ENCODE results near the gene DNAH8.

DNAH8 gene

DNA sequence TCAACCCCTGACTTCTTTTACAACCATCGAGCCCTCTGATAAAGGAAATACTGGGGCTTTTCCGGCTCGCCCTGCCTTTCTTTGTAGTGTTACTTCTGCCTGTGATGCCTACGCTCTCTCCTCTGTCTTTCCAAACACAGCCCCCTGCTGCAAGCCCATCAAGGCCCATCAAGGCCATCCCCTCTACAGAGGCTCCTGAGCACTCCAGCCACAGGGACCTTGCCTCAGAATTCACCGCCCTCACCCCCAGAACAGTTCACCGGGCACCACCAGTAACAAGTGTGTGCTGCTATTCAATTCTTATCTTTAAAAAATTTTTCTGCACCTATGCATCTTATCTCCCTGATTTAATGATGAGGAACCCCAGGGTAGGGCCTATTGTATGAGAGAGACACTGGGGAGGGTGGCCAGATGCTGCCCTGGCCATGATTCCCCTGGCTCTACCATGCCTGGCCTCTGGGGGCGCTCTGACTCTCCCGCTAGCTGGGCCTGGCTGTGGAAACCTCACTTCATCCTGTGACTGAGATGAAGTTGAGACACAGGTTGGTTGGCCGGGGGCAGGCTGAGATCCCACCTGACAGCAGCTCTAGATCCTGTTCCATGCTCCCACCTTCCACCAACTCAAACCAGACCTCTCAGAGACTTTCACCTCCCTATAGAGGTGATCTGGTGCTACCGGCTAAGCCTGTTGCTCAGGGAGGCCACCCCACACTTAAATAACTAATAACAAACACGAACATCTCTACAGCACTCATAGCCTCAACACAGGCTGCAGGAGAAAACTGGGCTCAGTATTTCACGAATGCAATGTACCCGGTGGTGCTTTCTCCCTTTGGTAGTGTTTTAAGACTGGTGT, 314.3 kb downstream of the DNAH8 start:
- Mint-ChIP-seq H3K9me3 (no peaks in the 10 kb centered on the region), H3K4me3 (no peak overlapping the region), H3K27ac (peak overlapping the region; percentile 23), H3K36me3 (no peaks in the 10 kb centered on the region), H3K4me1 (no peaks in the 10 kb centered on the region), H3K27me3 (peaks cover 10% of the 10 kb centered on the region)

DNA sequence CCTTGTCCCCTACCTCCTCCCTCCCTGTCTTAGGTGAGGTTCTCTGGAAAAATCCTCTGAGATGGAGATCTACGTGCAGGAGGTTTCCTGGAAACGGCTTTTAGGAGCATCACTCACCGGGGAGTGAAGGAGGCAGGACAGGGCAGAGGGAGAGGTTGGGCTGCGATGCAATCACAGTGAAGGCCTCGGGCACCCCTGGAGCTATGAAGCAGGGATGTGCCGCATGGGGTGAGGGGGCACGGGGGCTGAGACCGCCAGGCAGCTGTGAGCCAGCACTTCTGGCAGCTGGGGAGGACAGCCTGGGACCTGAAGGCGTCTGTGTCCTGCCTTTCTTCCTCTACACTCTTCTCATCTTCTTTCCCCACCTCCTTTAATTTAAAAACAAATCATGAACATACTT, 320.6 kb downstream of the DNAH8 start:
- no peaks in the 10 kb centered on the region for H3K9me3 Mint-ChIP-seq
- H3K4me1 Mint-ChIP-seq: no peaks in the 10 kb centered on the region
- no peak overlapping the region for H3K27ac Mint-ChIP-seq
- no peak overlapping the region for H3K4me3 Mint-ChIP-seq
- no peaks in the 10 kb centered on the region for H3K36me3 Mint-ChIP-seq
- peaks cover 7% of the 10 kb centered on the region for H3K27me3 Mint-ChIP-seq

DNA sequence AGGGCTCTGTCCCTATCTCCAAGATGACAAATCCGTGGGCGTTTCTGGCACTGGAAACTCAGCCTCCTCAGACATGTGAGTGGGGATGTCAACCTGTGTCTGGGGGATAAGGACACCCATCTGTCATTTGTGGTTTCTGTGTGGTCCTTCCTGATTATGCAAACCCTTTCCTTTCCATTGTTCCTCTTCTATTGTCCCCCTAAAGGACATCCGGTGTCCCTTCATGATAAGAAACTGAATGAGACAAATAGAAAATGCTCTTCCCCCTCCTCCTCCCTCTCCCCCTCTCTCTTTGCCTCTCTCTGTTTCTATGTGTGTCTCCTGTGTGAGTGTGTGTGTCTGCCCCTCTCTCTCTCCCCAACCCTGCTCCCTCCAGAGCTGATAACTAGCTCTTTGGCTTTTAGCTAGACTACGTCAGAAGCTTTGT, 322.0 kb downstream of the DNAH8 start:
- Mint-ChIP-seq H3K4me1 (no peaks in the 10 kb centered on the region), H3K4me3 (no peak overlapping the region), H3K27me3 (peaks cover 7% of the 10 kb centered on the region), H3K36me3 (no peaks in the 10 kb centered on the region), H3K27ac (no peak overlapping the region), H3K9me3 (no peaks in the 10 kb centered on the region)

DNA sequence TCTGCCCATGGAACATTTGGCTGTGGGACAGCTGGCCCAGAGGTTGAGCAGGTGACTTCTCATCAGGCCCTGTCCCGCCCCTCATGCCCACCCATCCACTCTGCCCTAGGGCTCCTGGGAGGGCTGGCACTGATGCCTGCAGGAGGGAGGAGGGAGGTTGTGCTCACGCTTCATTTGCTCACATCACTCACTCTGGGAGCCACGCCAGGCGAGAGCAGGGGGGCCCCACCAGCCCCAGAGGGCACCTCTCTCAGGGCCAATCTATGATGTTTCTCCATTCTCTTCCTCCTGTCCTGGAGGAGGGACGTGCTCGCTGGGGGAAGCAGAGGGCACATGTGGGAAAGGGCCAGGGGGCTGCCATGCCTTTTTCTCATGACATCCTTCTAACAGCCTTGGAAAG, 322.6 kb downstream of the DNAH8 start:
- peaks cover 7% of the 10 kb centered on the region for H3K27me3 Mint-ChIP-seq
- no peak overlapping the region for H3K27ac Mint-ChIP-seq
- no peaks in the 10 kb centered on the region for H3K36me3 Mint-ChIP-seq
- H3K9me3 Mint-ChIP-seq: no peaks in the 10 kb centered on the region
- no peaks in the 10 kb centered on the region for H3K4me1 Mint-ChIP-seq
- H3K4me3 Mint-ChIP-seq: no peak overlapping the region

DNA sequence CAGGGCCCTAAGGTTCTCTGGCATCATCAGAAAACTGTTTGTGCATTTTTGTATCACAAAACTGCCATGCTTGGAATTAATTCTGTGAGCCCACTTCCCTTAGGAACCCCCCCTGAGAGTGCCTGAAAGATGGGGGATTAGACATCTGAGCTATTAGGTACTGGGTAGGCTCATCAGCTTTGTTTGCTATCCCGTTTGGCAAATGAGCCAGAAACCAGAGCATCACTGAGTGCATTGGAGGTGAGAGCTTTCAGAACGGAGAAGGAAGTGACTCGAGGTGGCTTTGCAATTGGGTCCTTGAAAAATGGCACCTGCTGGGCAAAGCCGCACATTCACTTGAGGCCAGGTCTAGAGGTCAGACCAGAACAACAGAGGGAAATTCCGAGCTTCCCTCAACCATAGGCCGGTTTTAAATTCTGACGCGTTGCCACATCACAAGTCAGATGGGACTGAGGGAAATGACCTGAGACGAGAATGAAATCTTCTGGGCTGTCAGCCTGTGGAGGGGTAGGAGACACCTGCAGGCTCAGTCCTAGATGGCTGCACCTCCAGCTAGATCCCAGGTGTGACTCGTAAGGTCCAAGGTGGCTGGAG, 325.1 kb downstream of the DNAH8 start:
- Mint-ChIP-seq H3K27ac (no peak overlapping the region), H3K27me3 (peaks cover 3% of the 10 kb centered on the region), H3K36me3 (no peaks in the 10 kb centered on the region), H3K9me3 (no peaks in the 10 kb centered on the region), H3K4me3 (no peak overlapping the region), H3K4me1 (no peaks in the 10 kb centered on the region)

DNA sequence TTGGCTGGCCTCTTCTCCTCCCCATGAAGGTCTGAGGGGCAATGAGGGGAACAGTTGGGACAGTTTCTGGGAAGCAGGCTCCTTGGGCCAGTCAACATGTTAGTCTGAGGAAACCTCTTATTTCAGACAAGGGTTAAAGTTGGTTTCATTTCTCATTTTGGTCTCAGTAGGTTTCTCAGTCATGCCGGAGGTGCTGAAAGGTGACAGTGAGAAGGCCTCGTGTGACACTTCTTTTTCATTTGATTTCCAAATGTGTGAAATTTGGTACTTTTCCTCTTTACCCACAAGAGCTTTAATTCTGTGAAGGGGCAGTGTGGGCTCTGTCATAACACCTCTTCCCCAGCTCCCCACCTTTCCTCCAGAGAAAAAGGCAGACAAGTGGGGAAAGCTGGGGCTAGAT, 326.0 kb downstream of the DNAH8 start:
- Mint-ChIP-seq H3K4me3 (no peak overlapping the region), H3K36me3 (no peaks in the 10 kb centered on the region), H3K27me3 (peaks cover 3% of the 10 kb centered on the region), H3K9me3 (no peaks in the 10 kb centered on the region), H3K4me1 (no peaks in the 10 kb centered on the region), H3K27ac (no peak overlapping the region)

DNA sequence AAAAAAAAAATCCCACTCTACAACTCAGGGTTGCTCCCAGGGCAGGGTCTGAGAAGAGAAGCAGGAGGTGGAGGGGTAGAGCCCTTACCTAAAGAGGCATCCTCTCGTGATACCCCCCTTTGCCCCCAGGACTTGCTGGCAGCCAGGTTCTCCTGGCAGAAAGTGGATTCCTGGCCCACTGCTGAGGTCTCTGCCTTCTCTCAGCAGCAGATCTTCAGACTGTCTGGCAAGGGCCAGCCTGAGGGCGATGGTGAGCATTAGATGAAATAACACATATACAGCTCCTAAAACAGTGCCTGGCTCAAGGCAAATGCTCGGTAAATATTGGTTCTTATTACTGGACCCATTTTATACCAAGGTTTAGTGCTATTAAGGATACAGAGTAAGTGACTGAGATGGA, 328.7 kb downstream of the DNAH8 start:
- H3K36me3 Mint-ChIP-seq: no peaks in the 10 kb centered on the region
- no peak overlapping the region for H3K4me3 Mint-ChIP-seq
- no peaks in the 10 kb centered on the region for H3K9me3 Mint-ChIP-seq
- no peak overlapping the region for H3K27ac Mint-ChIP-seq
- H3K4me1 Mint-ChIP-seq: peaks cover 4% of the 10 kb centered on the region
- peaks cover 11% of the 10 kb centered on the region for H3K27me3 Mint-ChIP-seq

DNA sequence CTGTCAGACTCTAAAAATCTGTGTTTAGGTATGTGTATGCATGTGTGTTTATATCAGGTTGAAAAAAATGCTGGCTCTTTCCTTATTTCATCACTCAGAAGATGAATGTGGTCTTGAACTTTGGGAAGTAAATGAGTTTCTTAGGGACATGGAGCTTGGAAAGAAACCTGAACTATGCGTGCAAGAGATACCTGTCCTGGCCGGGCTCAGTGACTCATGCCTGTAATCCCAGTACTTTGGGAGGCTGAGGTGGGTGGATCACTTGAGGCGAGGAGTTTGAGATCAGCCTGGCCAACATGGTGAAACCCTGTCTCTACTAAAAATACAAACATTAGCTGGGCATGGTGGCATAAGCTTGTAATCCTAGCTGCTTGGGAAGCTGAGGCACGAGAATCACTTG, 329.1 kb downstream of the DNAH8 start:
- Mint-ChIP-seq H3K36me3 (no peaks in the 10 kb centered on the region), H3K9me3 (no peaks in the 10 kb centered on the region), H3K27ac (no peak overlapping the region), H3K4me3 (no peak overlapping the region), H3K27me3 (peaks cover 12% of the 10 kb centered on the region), H3K4me1 (peaks cover 6% of the 10 kb centered on the region)

DNA sequence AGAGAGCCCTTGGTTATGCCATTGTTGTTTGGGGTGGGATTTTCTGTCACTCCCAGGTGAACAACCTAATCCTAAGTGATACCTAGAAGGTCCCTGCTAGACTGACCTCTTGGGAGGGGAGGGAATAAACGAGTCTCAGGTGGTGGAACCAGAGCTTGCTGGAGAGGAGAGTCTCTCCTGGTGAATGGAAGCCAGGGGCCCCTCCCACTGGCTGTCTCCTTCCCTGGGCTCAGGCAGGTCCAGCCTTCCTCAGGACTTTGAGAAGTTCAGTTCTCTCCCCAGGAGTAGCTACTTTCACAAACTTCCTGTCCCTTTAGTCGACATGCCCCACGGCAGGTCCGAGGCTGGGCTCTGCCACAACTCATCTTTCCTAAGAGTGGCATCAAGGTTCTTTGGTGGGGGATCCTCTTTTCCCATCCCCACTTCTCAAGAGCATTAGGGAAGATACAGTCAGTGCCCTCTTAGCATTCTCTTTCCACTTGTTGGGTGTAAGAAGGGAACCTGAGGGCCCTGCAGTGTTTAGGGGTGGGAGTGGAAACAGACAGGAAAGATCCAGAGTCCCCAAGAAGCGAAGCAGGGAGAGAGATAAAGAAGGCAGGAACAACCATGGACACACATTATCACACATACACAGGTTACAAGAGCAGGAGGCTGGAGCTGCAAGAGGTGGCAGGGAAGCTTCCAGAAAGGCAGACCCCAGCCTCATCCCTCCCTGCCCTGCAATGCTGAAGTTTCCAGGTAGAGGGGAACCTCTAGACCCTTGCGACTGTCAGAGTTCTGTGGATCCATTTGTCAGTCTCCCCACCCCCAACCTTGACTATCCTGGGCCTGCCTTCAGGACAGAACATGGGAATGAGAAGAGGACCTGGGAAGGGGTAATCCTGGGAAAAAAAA, 332.6 kb downstream of the DNAH8 start:
- Mint-ChIP-seq H3K4me3 (peak overlapping the region; percentile 43), H3K27me3 (peaks cover 21% of the 10 kb centered on the region)

DNA sequence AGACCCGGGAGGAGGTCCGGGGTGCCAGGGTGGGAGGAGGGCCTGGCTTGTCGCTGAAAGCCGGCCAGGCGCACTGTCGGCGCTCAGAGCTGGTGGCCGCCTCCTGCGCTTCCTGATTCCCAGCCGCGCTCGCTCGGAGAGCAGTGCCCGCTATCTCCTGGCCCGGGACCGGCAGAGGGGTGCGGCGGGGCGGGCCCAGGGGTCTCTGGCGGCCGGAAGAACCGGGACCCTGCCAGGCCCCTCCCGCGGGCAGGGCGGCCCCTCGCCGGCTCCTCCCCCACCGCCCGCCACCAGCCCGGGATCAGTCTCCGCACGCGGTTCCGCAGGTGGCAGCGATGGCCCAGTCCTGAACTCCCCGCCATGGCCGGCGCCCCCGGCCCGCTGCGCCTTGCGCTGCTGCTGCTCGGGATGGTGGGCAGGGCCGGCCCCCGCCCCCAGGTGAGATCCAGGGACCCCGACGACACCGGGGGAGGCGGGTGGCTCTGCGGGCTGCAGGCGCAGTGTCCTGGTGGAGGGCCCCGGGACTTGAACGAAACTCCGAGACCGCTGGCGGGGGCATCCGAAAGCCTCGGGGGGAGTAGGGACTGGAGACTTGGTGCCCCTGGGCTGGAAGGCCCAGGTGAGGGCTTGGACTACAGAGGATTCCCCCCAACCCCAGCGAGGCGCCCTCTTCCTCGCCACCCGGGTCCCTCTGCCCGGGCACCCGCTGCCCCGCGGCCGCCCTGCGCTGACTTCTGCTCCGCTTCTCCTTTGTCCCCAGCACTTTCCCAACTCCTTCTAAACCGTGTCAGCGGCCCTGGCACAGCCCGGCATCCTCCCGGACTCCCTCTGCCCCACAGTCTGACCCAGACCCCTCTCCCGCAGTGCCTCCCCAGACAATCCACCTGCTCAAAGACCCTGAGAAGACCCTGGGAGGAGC, 333.6 kb downstream of the DNAH8 start, which contains the start of gene GLP1R:
Gene GLP1R (plus strand): TSS at position 301 of the 919 bp plus-strand sequence. CDS start 60 bp downstream, at position 361.
- Mint-ChIP-seq H3K4me3 (peak within 1 kb of the TSS; percentile 73), H3K27ac (no peak within 1 kb of the TSS), H3K4me1 (peaks cover 35% of the 10 kb centered on the region), H3K9me3 (no peaks in the 10 kb centered on the region), H3K27me3 (peaks cover 21% of the 10 kb centered on the region), H3K36me3 (no peaks in the 10 kb centered on the region)

More for the DNA sequence above, 332.6 kb downstream of the DNAH8 start:
- no peaks in the 10 kb centered on the region for H3K9me3 Mint-ChIP-seq
- no peaks in the 10 kb centered on the region for H3K36me3 Mint-ChIP-seq
- H3K27ac Mint-ChIP-seq: no peak overlapping the region
- peaks cover 32% of the 10 kb centered on the region for H3K4me1 Mint-ChIP-seq

DNA sequence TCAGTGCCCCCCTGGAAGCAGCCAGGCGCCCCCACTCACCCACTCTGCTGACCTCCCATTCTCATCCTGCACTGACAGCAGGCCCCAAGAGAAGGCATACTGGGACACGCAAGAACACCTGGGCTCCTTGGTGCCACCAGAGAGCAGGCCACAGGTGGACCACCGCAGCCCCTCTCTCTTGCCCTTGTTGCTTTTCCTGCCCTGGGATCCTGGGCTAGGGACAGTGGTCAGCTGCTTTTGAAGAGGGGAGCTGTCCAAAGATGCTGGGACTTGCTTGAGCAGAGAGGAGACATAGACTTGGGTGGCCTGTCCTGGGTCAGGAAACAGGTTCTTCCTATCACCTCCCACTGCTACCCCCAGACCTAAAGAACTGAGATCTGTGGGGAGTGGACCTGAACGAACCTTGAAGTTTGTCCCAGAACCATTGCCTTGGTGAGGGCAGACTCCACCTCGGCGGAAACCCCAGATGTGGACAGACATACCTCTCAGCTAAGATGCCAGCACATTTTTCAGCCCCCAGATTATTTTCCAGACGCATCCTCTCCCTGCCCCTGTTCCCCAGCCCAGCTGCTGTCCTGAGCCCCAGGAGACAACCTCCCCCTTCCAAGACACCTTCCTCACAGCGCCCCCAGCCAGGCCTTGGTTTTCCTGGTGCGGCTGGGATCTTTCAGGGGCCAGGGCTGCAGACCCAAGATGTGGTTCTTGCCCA, 334.6 kb downstream of the DNAH8 start:
- H3K9me3 Mint-ChIP-seq: no peaks in the 10 kb centered on the region
- H3K4me3 Mint-ChIP-seq: peak overlapping the region; percentile 73
- H3K27ac Mint-ChIP-seq: no peak overlapping the region
- H3K27me3 Mint-ChIP-seq: peaks cover 21% of the 10 kb centered on the region
- no peaks in the 10 kb centered on the region for H3K36me3 Mint-ChIP-seq
- H3K4me1 Mint-ChIP-seq: peaks cover 35% of the 10 kb centered on the region

DNA sequence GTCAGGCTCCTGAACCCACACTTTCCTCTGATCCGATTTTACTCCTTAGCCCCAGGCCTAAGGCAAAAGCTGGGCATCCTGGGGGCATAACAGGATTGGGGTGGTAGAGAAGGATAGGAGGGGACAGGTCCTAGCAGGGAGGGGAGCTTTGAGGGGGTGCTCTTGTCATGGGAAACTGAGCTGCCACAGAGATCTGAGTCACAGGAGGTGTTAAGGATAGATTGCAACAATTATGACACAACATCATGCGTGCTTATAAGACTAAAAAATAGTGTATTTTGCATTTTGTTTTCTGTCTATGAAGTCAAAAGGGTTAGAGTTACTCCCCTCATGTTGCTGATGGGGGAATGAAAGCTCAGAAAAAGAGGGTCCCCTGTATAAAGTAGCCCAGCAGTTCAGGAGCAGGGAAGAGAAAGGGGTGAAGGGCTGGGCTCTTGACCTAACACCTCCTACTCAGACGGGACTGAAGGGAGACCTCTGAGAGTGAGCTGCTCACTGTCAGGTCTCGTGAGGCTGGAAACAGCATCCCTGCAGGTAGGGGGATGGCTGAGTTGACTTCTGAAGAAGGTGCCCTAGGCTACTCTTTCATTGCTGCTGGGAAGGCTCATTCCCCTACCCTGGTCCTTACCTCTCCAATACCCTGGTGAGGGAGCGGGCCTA, 335.5 kb downstream of the DNAH8 start:
- H3K4me3 Mint-ChIP-seq: no peak overlapping the region
- H3K36me3 Mint-ChIP-seq: no peaks in the 10 kb centered on the region
- H3K4me1 Mint-ChIP-seq: peaks cover 35% of the 10 kb centered on the region
- H3K27me3 Mint-ChIP-seq: peaks cover 21% of the 10 kb centered on the region
- no peak overlapping the region for H3K27ac Mint-ChIP-seq
- no peaks in the 10 kb centered on the region for H3K9me3 Mint-ChIP-seq

DNA sequence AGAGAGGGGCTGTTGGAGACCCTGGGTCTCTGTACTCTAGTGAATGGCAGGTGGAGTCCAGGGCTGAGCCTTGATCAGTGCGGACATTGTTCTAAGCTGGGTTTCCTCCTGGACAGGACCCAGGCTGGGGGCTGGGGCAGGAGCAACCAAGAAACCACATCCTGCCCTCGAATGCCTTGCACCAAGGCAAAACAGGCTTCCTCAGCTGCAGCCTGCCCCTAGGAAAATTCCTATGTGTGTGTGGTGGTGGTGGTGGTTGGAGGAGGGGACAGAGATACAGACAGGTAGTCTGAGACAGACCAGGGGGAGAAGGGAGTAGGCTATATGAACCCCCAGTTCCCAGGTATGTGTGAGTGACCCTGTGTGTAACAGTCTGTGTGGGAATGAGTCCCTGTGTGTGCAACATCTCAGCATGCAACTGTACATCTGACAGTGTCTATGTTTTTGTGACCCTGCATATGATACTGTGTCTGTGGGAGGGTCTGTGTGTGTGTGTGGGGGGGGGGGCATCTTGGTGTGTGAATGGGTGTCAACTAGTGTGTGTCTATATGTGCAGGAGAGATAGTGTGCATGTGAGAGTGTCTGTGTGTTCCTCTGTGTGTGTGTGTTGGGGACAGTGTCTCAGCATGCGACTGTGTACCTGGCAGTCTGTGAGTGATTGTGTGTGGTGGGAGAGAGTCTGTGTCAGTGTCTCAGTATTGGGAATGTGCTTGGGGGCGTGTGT, 336.4 kb downstream of the DNAH8 start:
- no peak overlapping the region for H3K4me3 Mint-ChIP-seq
- peaks cover 21% of the 10 kb centered on the region for H3K27me3 Mint-ChIP-seq

More for the DNA sequence above, 336.4 kb downstream of the DNAH8 start:
- Mint-ChIP-seq H3K9me3 (no peaks in the 10 kb centered on the region), H3K27ac (no peak overlapping the region), H3K4me1 (peaks cover 35% of the 10 kb centered on the region), H3K36me3 (no peaks in the 10 kb centered on the region)
